ENCODE data around the gene TRMT2A.

TRMT2A gene

GRCh38 chr22:20149257-20150250 is 32.5 kb upstream of the TRMT2A start:
- no peak for DNase-seq (ENCODE audit: low read depth, low spot score)

DNA sequence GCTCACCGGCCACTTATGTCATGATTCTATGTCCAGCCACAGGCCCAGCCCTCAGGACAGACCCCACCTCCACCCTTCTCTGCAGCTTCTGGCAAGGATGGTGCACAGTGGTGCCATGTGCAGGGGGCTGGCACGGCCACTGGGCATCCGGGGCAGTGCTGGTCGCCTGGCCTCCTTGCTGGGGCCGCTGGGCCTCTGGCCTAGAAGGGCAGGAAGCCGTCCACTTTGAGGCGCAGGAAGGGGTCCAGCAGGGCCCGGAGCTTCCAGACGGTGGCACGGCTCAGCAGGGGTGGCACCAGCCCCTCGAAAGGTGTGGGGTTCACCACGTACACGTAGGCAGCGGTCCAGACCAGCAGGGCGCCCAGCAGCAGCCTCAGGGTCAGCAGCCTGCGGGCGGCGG is 31.4 kb upstream of the TRMT2A start:
- DNase-seq (ENCODE audit: low read depth, low spot score): no peak

DNA sequence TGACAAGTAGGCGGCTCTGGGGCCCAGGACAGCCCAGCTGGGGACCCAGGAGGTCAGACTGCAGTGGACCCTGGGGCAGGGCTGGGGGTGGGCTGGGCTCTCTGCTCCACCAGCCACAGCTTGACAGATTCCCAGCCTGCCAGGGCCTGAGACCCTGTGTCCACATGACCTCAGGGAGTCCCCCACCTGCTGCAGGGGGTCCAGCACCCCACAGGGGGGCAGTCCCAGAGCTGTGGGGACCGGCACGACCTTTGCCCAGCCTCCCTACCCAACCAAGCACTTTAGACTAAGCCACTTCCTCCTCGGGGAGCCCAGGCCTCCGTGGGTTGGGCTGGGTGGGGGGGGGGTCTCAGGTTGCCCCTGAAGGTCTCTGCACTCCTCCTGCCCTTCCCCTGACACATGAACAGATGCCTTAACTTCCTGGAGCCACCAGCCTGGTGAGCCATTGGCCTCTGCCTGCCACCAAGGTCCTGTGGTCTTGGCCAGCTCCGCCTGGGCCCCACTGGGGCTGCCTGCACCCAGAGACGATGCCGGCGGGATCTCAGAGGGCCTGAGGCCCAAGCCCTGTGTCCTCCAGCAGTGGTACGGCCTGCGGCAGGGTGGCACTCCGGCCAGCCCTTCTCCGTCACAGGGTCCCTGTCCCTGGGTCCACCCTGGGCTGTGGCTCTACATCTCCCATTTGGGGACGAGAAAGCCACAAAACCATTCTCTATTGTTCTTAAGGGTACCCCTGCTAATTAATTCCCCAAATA is 30.4 kb upstream of the TRMT2A start:
- no peak for DNase-seq (ENCODE audit: low read depth, low spot score)

DNA sequence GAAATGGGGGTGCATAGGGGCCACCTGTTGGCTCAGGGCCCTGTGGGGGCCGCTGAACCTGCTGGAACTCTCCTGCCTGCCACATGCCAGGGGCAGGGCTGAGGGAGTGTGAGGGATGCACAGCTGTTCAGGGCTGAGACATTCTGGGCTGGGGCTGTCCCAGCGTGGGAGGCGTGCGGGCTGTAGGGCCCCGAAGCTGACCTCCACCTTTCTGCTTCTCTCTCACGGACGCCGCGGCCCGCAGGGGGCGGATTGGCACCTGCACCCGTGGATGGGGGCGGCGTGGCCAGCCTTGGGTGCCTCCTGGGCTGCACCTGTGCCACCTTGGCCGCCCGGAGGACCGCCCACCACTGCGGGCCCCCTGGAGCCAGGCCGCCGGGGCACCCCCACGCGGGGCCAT is 29.8 kb upstream of the TRMT2A start:
- DNase-seq (ENCODE audit: low read depth, low spot score): no peak

DNA sequence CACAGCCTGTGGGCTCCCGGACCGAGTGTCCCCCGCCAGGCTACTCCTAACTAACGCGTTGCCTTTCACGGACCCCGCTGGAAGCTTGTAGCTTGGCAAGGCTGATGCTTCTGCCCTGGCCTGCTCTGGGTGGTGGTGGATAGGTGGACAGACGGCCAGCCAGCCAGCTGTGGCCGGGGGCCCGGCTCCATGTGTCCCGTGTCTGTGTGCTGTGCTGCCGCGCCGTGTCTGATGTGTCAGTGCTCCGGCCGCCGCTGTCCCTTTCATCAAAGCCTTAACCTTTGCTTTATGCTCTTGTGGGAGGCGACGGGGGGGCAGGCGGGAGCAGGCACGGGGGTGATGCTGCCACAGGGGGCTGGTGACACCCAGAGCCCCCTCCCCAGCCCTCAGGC is 28.8 kb upstream of the TRMT2A start:
- DNase-seq (ENCODE audit: low read depth, low spot score): no peak

DNA sequence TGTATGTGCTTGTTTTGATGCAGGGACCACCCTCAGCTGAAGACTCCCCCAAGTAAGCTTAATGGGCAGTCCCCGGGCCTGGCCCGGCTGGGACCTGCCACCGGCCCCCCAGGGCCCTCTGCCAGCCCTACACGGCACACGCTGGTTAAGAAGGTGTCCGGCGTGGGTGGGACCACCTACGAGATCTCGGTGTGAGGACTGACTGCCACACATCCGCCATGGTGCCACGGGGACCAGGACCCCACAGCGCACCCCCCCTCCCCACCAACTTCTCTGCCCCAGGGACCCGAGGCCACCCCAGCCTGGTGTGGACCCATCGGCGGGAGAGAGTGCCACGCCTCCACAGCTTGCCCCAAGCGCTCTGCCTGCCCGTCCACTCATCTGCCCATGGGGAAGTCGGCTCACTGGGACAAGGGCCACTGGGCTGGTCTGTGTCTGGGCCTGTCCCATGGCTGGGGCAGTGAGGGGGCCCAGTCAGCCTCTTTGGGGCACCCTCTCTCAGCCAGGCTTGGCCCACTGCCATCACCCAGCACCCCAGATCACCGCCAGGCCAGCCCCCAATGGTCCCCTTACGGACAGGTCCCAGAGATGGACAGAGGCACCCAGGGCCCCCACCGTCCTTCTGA is 28.3 kb upstream of the TRMT2A start:
- DNase-seq (ENCODE audit: low read depth, low spot score): no peak

GRCh38 chr22:20143883-20144665 is 27.0 kb upstream of the TRMT2A start:
- DNase-seq (ENCODE audit: low read depth, low spot score): no peak

- no peak for DNase-seq (ENCODE audit: low read depth, low spot score)
Measured at GRCh38 chr22:20142711-20143621, 25.9 kb upstream of the TRMT2A start.

DNA sequence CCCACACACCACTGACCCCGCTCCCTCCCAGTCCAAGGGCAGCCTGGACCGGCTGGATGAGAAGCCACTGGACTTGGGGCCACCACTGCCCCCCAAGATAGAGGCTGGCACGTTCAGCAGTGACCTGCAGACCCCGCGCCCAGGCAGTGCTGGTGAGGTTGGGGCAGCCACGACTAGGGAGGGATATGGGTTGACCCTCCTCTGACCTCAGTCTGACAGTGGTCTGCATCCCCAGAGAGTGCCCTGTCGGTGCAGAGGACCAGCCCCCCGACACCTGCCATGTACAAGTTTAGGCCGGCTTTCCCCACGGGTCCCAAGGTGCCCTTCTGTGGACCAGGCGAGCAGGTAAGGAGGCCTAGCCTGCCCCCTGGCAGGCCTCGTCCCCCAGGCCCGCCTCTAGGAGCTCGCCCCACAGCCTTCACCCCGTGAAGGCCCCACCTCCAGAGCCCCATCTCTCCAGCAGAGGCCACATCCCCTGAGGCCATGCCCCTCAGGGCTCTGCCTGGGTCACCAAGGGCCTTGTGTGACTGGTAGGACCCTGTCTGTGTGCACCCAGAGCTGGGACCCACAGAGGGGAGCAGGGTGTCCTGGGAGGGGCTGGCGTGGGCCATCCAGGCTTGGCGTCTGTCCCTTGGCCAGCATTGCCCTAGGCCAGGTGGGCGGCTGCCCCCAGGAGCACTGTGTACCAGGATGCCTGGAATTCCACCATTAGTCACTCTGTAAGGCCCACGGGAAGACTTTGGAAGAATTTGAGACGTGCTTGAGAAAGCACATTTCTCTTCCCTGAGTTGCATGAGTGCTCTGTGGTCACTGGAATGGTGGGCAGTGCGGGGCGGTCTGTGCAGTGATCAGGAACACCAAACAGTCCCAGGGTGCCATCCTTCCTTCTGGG is 24.4 kb upstream of the TRMT2A start:
- DNase-seq (ENCODE audit: low read depth, low spot score): no peak

- DNase-seq (ENCODE audit: low read depth, low spot score): no peak
Measured at GRCh38 chr22:20140521-20140964, 23.5 kb upstream of the TRMT2A start.

DNA sequence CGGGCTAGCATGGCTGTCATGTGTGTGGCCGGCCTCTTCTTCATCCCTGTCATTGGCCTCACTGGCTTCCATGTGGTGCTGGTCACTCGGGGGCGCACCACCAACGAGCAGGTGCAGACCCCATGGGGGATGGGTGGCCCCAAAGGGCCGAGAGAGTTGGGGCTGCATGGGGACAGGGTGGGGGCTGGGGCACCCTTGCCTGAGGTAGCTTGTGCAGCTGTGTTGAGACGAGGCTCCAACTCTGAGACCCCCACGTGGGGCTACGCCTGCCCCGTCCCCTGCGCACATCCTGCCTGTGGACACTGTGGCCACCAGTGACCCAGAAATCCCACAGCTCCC is 23.1 kb upstream of the TRMT2A start:
- no peak for DNase-seq (ENCODE audit: low read depth, low spot score)

DNA sequence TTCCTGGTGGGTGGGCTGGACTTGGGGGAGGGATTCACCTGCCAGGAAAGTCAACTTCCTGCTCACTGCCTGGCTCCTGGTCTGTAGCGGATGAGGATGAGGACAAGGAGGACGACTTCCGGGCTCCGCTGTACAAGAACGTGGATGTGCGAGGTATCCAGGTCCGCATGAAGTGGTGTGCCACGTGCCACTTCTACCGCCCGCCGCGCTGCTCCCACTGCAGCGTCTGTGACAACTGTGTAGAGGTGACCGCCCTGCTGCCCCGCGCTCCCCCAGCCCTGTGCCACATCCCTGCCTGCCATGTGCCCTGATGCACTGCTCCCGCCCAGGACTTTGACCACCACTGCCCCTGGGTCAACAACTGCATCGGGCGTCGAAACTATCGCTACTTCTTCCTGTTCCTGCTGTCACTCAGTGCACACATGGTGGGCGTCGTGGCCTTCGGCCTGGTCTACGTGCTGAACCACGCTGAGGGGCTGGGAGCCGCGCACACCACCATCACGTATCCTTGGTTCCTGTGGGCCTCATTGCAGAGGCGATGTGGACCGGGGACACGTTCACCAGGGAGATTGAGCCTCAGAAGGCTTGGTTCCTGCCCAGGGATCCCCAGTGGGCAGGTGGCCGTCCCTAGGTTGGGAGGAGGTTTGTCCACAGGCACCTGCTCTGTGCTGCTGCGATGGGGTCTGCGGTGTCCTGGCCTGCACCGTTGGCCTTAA is 22.5 kb upstream of the TRMT2A start:
- DNase-seq (ENCODE audit: low read depth, low spot score): no peak

DNA sequence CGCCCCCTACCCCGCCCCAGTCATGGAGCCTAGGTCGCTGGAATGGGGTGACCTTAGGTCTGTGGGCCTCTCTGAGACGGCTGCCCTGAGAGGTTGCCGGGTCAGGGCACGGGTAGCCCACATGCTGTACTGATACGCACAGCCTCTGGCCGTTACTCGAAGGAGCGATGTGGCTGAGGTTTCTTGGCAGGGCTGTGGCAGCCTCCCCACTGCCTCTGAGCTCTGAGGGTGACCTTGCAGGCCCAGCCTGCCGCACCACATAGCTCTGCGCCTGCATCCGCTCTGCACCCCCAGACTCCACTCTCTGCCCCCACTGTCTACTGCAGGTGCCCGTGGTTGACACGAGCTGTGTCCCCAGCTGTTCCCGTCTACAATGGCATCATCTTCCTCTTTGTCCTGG is 21.8 kb upstream of the TRMT2A start:
- no peak for DNase-seq (ENCODE audit: low read depth, low spot score)

- DNase-seq (ENCODE audit: low read depth, low spot score): no peak
Measured at GRCh38 chr22:20138417-20138738, 21.4 kb upstream of the TRMT2A start.

DNA sequence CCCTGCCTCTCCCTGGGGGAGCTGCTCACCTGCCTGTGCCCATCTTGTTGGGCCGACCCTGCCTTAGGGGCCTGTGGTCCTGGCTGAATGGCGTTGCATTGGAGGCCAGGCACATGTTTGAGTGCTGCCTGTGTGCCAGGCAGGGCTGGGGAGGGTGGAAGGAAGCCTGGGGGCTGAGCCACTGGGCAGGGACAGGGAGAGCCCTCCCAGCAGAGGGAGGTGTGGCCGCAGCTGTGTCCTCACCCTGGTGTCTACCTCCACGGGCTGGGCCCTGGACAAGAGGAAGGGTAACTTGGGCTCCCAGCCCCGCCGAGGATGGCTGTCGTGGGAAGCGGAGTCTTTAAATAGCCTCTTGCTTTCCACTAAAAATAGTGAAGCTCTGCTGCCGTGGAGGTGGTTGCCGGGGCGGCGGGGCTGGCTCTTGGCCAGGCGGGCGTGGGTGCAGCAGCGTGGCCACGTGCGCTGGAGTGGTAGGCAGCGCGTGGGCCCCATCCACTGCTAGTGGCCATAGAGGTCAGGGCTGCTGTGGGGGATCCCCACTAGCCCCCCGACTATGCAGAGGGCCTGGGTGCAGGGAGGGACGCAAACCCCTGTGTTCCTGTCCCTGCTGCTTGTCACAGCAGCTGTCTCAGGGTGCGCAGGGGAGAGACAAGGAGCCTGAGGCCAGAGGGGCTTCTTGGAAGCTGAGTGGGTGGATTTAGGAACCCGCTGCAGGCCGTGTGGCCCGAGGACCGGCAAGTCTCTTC is 20.8 kb upstream of the TRMT2A start:
- DNase-seq (ENCODE audit: low read depth, low spot score): no peak

DNA sequence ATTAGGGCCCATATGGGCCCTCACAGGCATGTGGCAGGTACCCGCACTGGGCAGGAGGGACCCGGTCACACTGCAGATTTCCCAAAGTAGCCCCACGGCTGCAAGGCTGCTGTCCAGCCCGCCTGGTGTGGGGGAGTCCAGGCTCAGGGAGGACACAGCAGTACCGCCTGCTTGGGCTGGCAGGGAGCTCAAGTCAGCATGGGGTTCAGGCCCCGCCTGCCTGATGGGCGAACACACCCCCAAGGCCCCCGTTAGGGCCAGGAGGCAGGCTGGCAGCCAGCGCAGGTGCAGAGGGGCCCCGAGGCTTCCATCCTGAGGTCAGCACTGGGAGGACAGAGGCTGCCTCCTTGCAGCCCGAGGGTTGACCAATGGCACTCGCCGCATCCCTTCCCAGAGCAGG is 20.1 kb upstream of the TRMT2A start:
- DNase-seq (ENCODE audit: low read depth, low spot score): no peak

GRCh38 chr22:20136603-20136873 is 19.5 kb upstream of the TRMT2A start:
- DNase-seq (ENCODE audit: low read depth, low spot score): no peak

DNA sequence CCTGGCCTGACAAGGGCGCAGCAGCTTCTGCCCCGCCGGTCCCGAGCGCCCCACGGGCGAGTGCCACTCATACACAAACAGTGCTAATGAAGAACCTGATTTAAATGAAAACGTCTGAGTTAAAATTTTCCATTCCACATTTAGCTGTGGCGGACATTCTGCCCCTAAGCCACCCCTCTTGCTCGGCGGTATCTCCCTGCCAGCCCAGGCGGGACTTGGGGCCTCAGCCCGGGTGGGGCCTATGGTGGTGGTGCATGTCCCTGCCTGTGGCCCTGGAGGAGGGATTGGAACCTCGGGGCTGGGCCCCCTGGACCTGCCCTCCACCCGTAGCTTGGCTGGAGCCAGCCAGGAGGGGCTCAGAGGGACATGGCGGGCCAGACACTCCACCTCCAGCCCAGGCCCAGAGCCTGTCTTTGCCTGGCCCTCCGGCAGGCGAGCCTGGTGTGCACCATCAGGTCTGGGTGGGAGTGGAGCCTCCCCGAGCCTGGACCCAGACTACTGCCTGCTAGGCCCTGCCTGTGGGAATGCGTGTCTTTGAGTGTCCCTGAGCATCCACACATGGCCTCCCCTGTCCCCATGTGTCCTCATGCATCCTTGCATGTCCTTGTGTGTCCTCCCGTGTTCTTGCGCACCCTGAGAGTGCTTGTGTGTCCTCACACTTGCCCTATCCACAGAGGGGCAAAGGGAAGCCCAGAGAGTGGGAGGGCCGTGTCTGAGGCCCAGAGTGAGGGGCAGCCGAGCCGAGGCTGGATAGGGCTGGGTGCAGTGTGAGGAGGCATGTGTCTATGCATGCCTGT is 19.0 kb upstream of the TRMT2A start:
- DNase-seq (ENCODE audit: low read depth, low spot score): no peak
